T1000 (cell line): ENCODE results near the gene KYNU.
"Not testable (repeated sequence)": the region's sequence is repeated elsewhere in the genome, so short reads cannot be mapped to it uniquely, and the experiment has no call there.

ENCODE experiments used
- DNase-seq: peaks from one replicate; lab custom pipeline; 2025; ENCODE audit warnings: mixed read lengths; lab: John Stamatoyannopoulos, UW

KYNU gene

GRCh38 chr2:143088388-143088787 lies 210.9 kb downstream of the KYNU start:
- DNase-seq, result no peak

GRCh38 chr2:143089520-143089919 lies 212.1 kb downstream of the KYNU start:
- DNase-seq, result not testable (repeated sequence)
